Measurements from ENCODE around the gene ELOVL6. TPM values are rescaled to one million over a fixed set of nuclear protein-coding genes. Genes with fewer than 3 reads are reported as not detected.

ELOVL6 gene
- total and polyA plus RNA-seq, 4 donors: 19.5 to 38.8 (median 37.5) TPM

GRCh38 chr4:110061076-110061475, 137.3 kb downstream of the ELOVL6 start (continued):
- TF ChIP-seq ZBTB33 (IDR thresholded peaks at IDR 0.05): no peak
- TF ChIP-seq YY1 (IDR thresholded peaks at IDR 0.05): no peak

DNA sequence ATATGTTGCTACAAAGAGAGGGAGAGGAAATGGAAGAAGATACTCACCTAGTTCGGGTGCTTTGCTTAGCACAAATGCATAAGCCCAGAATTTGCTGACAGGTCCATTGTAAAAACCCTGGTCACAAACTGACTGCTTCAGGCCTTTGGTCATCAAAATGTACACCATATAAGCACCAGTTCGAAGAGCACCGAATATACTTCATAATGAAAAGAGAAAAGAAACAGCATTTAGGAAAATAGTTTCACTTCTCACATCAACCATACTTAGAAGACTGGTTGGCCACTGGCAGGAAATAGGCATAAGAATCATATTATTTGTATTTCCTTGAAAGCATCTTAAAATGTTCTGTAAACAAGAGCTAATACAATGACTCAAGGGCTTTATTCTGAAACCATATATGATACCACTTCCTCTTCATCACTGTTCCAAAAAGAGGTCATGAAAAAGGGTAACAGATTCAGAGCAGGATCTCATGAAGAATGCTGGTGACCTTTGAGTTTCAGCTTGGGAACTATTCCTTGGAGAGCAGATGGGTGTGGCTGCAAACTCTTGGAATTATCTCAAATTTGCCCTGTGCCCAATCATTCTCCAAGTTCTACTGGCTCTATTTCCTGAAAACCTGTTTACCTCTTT, 138.7 kb downstream of the ELOVL6 start:
- no peak overlapping the region for H3K27ac ChIP-seq (ENCODE audit: low read depth in 1 of 2, low read length in 2 of 2)
- H3K4me3 ChIP-seq (ENCODE audit: low read depth in 1 of 3, low read length in 3 of 3): no peak overlapping the region
- TF ChIP-seq CTCF (IDR thresholded peaks at IDR 0.05; ENCODE audit: low read depth, low read length, missing input control) (no peak), FOXA1 (IDR thresholded peaks at IDR 0.05) (no peak), ZBTB33 (IDR thresholded peaks at IDR 0.05) (no peak), SP1 (IDR thresholded peaks at IDR 0.05) (no peak), RAD21 (IDR thresholded peaks at IDR 0.05) (no peak), EGR1 (IDR thresholded peaks at IDR 0.05; ENCODE audit: low read depth in 2 of 2) (no peak), NR2F2 (IDR thresholded peaks at IDR 0.05) (no peak), MAX (IDR thresholded peaks at IDR 0.05) (no peak), HNF4G (IDR thresholded peaks at IDR 0.05) (no peak), FOXA2 (IDR thresholded peaks at IDR 0.05) (no peak), TAF1 (conservative IDR thresholded peaks at IDR 0.05) (no peak), YY1 (IDR thresholded peaks at IDR 0.05) (no peak), GABPA (IDR thresholded peaks at IDR 0.05 in 1 of 2, conservative IDR thresholded peaks at IDR 0.05 in 1 of 2) (no peak), RXRA (IDR thresholded peaks at IDR 0.05) (no peak), HNF4A (conservative IDR thresholded peaks at IDR 0.05) (no peak), JUND (IDR thresholded peaks at IDR 0.05) (no peak)
- TF ChIP-seq, protein P1, sequence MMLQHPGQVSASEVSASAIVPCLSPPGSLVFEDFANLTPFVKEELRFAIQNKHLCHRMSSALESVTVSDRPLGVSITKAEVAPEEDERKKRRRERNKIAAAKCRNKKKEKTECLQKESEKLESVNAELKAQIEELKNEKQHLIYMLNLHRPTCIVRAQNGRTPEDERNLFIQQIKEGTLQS (IDR thresholded peaks at IDR 0.05): no peak
- TF ChIP-seq, protein P2, sequence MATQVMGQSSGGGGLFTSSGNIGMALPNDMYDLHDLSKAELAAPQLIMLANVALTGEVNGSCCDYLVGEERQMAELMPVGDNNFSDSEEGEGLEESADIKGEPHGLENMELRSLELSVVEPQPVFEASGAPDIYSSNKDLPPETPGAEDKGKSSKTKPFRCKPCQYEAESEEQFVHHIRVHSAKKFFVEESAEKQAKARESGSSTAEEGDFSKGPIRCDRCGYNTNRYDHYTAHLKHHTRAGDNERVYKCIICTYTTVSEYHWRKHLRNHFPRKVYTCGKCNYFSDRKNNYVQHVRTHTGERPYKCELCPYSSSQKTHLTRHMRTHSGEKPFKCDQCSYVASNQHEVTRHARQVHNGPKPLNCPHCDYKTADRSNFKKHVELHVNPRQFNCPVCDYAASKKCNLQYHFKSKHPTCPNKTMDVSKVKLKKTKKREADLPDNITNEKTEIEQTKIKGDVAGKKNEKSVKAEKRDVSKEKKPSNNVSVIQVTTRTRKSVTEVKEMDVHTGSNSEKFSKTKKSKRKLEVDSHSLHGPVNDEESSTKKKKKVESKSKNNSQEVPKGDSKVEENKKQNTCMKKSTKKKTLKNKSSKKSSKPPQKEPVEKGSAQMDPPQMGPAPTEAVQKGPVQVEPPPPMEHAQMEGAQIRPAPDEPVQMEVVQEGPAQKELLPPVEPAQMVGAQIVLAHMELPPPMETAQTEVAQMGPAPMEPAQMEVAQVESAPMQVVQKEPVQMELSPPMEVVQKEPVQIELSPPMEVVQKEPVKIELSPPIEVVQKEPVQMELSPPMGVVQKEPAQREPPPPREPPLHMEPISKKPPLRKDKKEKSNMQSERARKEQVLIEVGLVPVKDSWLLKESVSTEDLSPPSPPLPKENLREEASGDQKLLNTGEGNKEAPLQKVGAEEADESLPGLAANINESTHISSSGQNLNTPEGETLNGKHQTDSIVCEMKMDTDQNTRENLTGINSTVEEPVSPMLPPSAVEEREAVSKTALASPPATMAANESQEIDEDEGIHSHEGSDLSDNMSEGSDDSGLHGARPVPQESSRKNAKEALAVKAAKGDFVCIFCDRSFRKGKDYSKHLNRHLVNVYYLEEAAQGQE (IDR thresholded peaks at IDR 0.05): no peak
- DNase-seq (ENCODE audit: low spot score): no peak
- no peaks in the 10 kb centered on the region for H3K9me3 ChIP-seq (ENCODE audit: control insufficient read depth in 4 of 4, low read length in 3 of 4)
- no peak overlapping the region for H3K9ac ChIP-seq (ENCODE audit: low read depth in 1 of 2, low read length in 2 of 2)
- H3K4me1 ChIP-seq (ENCODE audit: control insufficient read depth in 4 of 4, insufficient read depth in 4 of 4, low read length in 3 of 4): peaks cover 9 to 49% (median 15%) of the 10 kb centered on the region in 4 donors
- 76% methylated on average over 3 of the region's 3 CpGs for WGBS
- no peaks in the 10 kb centered on the region for H3K36me3 ChIP-seq (ENCODE audit: control insufficient read depth in 4 of 4, insufficient read depth in 3 of 4, low read depth in 1 of 4, low read length in 3 of 4)
- no peaks in the 10 kb centered on the region for H3K27me3 ChIP-seq (ENCODE audit: control insufficient read depth in 4 of 4, insufficient read depth in 4 of 4, low read length in 3 of 4)
